Adrenal gland (tissue), 12 donors: ENCODE results near the gene TROAP. TPM values are rescaled to one million over a fixed set of nuclear protein-coding genes. Genes with fewer than 3 reads are reported as not detected.
A peak's percentile ranks its signal among the peaks of the same experiment; 100 is the strongest.

Experiments used
- DNase-seq, 7 donors: peaks; one replicate each; pipeline ENCODE4 v3.0.0-alpha.2; 2019 to 2020
- H3K27ac ChIP-seq, 5 donors: fragments of 200-600 bp; sonication (generic) in 4 of 5; 1 replicate in 3 of 5; 2 replicates in 2 of 5; pipeline versions ENCODE4 v1.5.1 to v1.8.0; 2016 to 2020; ENCODE audit warnings: mild to moderate bottlenecking in 1 of 5
- H3K27me3 ChIP-seq: fragments of 200-600 bp; 2 replicates; pipeline ENCODE4 v1.8.0; 2021
- H3K36me3 ChIP-seq, 2 donors: fragments of 200-600 bp; replicated peaks in 1 of 2; 1 replicate in 1 of 2; 2 replicates in 1 of 2; pipeline versions ENCODE4 v1.5.1 to v1.8.0; 2018 to 2022
- H3K4me1 ChIP-seq, 2 donors: fragments of 200-600 bp; replicated peaks in 1 of 2; 1 replicate in 1 of 2; 2 replicates in 1 of 2; pipeline versions ENCODE4 v1.5.1 to v1.8.0; 2018 to 2021
- H3K4me3 ChIP-seq, 4 donors: fragments of 200-600 bp; sonication (generic) in 3 of 4; one replicate each; pipeline ENCODE4 v1.5.1; 2016 to 2018
- H3K9me3 ChIP-seq, 3 donors: fragments of 200-600 bp; sonication (generic) in 1 of 3; replicated peaks in 1 of 3; 1 replicate in 2 of 3; 2 replicates in 1 of 3; pipeline versions ENCODE4 v1.5.1 to v1.8.0; 2016 to 2021
- CTCF ChIP-seq, 6 experiments: fragments of 450-650 bp in 4 of 6; fragments of 200-600 bp in 2 of 6; sonication (generic) in 1 of 6; IDR thresholded peaks; 1 replicate in 5 of 6; 2 replicates in 1 of 6; pipeline versions ENCODE4 v1.5.1 to v1.8.0; 2016 to 2021; ENCODE audit warnings: antibody characterized with exemption in 6 of 6, mild to moderate bottlenecking in 2 of 6, moderate library complexity in 1 of 6
- POLR2A ChIP-seq, 2 donors: fragments of 450-650 bp; IDR thresholded peaks; one replicate each; pipeline ENCODE4 v1.6.1; 2017; ENCODE audit warnings: antibody characterized with exemption in 2 of 2, mild to moderate bottlenecking in 2 of 2, moderate library complexity in 1 of 2
- WGBS, 4 donors: extraction: QIAGEN DNeasy Blood & Tissue Kit in 2 of 4; methylation state at CpG; one replicate each; pipeline versions ENCODE4 v1.1.5 to v1.1.7; 2013 to 2017; 5-methylcytosine and 5-hydroxymethylcytosine counted together
- intact Hi-C, 2 donors: fragments of 100-400 bp; cut with DNase I; formaldehyde crosslinking; loops; one replicate each; pipeline versions ENCODE4 v1.14.1 to v1.15.0; 2022 to 2023
- polyA plus RNA-seq, 3 donors: library from polyadenylated mRNA; stranded (reverse); fragments of 200-250 nt in 2 of 3; fragments of 350-450 nt in 1 of 3; fragmentation: Illumina TruSeq in 1 of 3; extraction: RNeasy Lipid Tissue Mini Kit (QIAGEN cat#74804) in 1 of 3; gene quantifications; one replicate each; pipeline ENCODE4 v1.2.3, GENCODE V29; 2013 to 2014
- total RNA-seq, 9 donors: library from RNA; depleted of rRNA in 4 of 9; stranded (reverse); fragments of >200 nt in 4 of 9; fragments of 120-200 nt in 1 of 9; fragmentation: NEBNext Ultra II Directional in 1 of 9; extraction: Animal tissue kit (Norgen Biotek cat#: 25700) in 1 of 9; gene quantifications; one replicate each; pipeline versions ENCODE4 v1.1.0 to v1.2.4, GENCODE V29; 2013 to 2023
- donor health status: healthy with polysubstance abuse.
- donor health status: Bipolar disorder and iron deficiency.
- donor health status: DM: yes; HTN: yes; CAD: no.
- donor health status: DM: no; HTN: no; CAD: no.
- donor health status: DM: no; HTN: no; CAD: no.
- donor health status: DM: yes; HTN: yes; CAD: no.

TROAP gene
- total and polyA plus RNA-seq, 12 donors = 0.53 to 9.5 (median 1.8) TPM; not detected in 1

GRCh38 chr12:49334226-49334625 lies 11.2 kb downstream of the TROAP start:
- Histone ChIP-seq H3K27ac (no peak overlapping the region), H3K36me3 (no peaks in the 10 kb centered on the region), H3K4me3 (no peak overlapping the region), H3K4me1 (peaks cover 5% of the 10 kb centered on the region in 2 donors), H3K9me3 (no peaks in the 10 kb centered on the region), H3K27me3 (peaks cover 34% of the 10 kb centered on the region)
- TF ChIP-seq CTCF (IDR thresholded peaks at IDR 0.05) = no peak
- no peak for TF ChIP-seq POLR2A (IDR thresholded peaks at IDR 0.05)
- intact Hi-C loops = no loop called here
- 58 to 73% (median 62%) methylated on average over 13 to 19 of the region's 19 CpGs for WGBS, 4 donors
- no peak for DNase-seq

GRCh38 chr12:49334681-49335080 lies 11.6 kb downstream of the TROAP start:
- no peak overlapping the region for H3K27ac ChIP-seq
- H3K27me3 ChIP-seq = peaks cover 34% of the 10 kb centered on the region
- 61 to 77% (median 73%) methylated on average over 11 to 12 of the region's 12 CpGs for WGBS, 4 donors
- TF ChIP-seq CTCF (IDR thresholded peaks at IDR 0.05) (no peak), POLR2A (IDR thresholded peaks at IDR 0.05) (no peak)
- intact Hi-C loops = no loop called here
- H3K4me1 ChIP-seq = peaks cover 5 to 9% of the 10 kb centered on the region in 2 donors
- no peaks in the 10 kb centered on the region for H3K36me3 ChIP-seq
- no peaks in the 10 kb centered on the region for H3K9me3 ChIP-seq
- no peak for DNase-seq
- no peak overlapping the region for H3K4me3 ChIP-seq

- WGBS, 4 donors = 71 to 79% (median 75%) methylated on average over 16 of the region's 16 CpGs
- Histone ChIP-seq H3K4me3 (no peak overlapping the region), H3K27ac (no peak overlapping the region), H3K9me3 (no peaks in the 10 kb centered on the region), H3K27me3 (peaks cover 34% of the 10 kb centered on the region), H3K36me3 (no peaks in the 10 kb centered on the region), H3K4me1 (peaks cover 5 to 13% of the 10 kb centered on the region in 2 donors)
- TF ChIP-seq CTCF (IDR thresholded peaks at IDR 0.05) (no peak), POLR2A (IDR thresholded peaks at IDR 0.05) (no peak)
- DNase-seq = no peak
- intact Hi-C loops = no loop called here
Measured at GRCh38 chr12:49335118-49335954, 12.3 kb downstream of the TROAP start.

- Histone ChIP-seq H3K4me1 (peaks cover 5 to 13% of the 10 kb centered on the region in 2 donors), H3K27ac (no peak overlapping the region), H3K36me3 (no peaks in the 10 kb centered on the region), H3K9me3 (no peaks in the 10 kb centered on the region), H3K4me3 (peak overlapping the region in 1 of 4 donors; percentile 40), H3K27me3 (peaks cover 34% of the 10 kb centered on the region)
- TF ChIP-seq CTCF (IDR thresholded peaks at IDR 0.05) (no peak), POLR2A (IDR thresholded peaks at IDR 0.05) (no peak)
- intact Hi-C loops = no loop called here
- 19 to 40% (median 30%) methylated on average over 19 to 72 of the region's 72 CpGs for WGBS, 4 donors
- no peak for DNase-seq
Measured at GRCh38 chr12:49335955-49336644, 13.0 kb downstream of the TROAP start.
